Smooth muscle cell (in vitro differentiated cells): Measurements from ENCODE around the gene AP5Z1. TPM values are rescaled to one million over a fixed set of nuclear protein-coding genes. Genes with fewer than 3 reads are reported as not detected.

Experiments used
- DNase-seq: peaks from one replicate; lab custom pipeline; 2025; ENCODE audit not compliant: unreplicated experiment; lab: John Stamatoyannopoulos, UW
- H2AFZ ChIP-seq: fragments of 200-600 bp; sonication (generic); 2 replicates; pipeline ENCODE4 v1.6.0; 2016; ENCODE audit warnings: antibody characterized with exemption, low read depth, mild to moderate bottlenecking
- H3F3A ChIP-seq: fragments of 200-600 bp; sonication (generic); 2 replicates; pipeline ENCODE4 v1.6.0; 2017; ENCODE audit warnings: antibody characterized with exemption, low read depth
- H3K27ac ChIP-seq: fragments of 200-600 bp; sonication (generic); 2 replicates; pipeline ENCODE4 v1.5.1; 2016; ENCODE audit warnings: low read depth, mild to moderate bottlenecking
- H3K27me3 ChIP-seq: fragments of 200-600 bp; sonication (generic); 2 replicates; pipeline ENCODE4 v1.6.1; 2016; ENCODE audit warnings: low read depth, mild to moderate bottlenecking
- H3K36me3 ChIP-seq: fragments of 200-600 bp; sonication (generic); 2 replicates; pipeline ENCODE4 v1.5.1; 2016; ENCODE audit warnings: low read depth
- H3K4me1 ChIP-seq: fragments of 200-600 bp; sonication (generic); 2 replicates; pipeline ENCODE4 v1.5.1; 2016; ENCODE audit warnings: low read depth
- H3K4me2 ChIP-seq: fragments of 200-600 bp; sonication (generic); 2 replicates; pipeline ENCODE4 v1.6.0; 2016; ENCODE audit warnings: mild to moderate bottlenecking
- H3K4me3 ChIP-seq: fragments of 200-600 bp; sonication (generic); 2 replicates; pipeline ENCODE4 v1.5.1; 2016; ENCODE audit warnings: mild to moderate bottlenecking
- H3K79me2 ChIP-seq: fragments of 200-600 bp; sonication (generic); 2 replicates; pipeline ENCODE4 v1.6.0; 2016; ENCODE audit warnings: low read depth, mild to moderate bottlenecking
- H3K9ac ChIP-seq: fragments of 200-600 bp; sonication (generic); 2 replicates; pipeline ENCODE4 v1.6.0; 2016; ENCODE audit warnings: low read depth
- H3K9me3 ChIP-seq: fragments of 200-600 bp; sonication (generic); replicated peaks from 2 replicates; pipeline ENCODE4 v1.5.1; 2016; ENCODE audit warnings: low read depth
- H4K20me1 ChIP-seq: fragments of 200-600 bp; sonication (generic); 2 replicates; pipeline ENCODE4 v1.6.0; 2016; ENCODE audit warnings: low read depth
- CTCF ChIP-seq: fragments of 200-600 bp; sonication (generic); IDR thresholded peaks from 2 replicates; pipeline ENCODE4 v1.5.1; 2017; ENCODE audit warnings: borderline replicate concordance, mild to moderate bottlenecking, antibody characterized with exemption; ENCODE audit not compliant: insufficient read depth, poor library complexity, severe bottlenecking
- WGBS: methylation state at CpG from one replicate; pipeline ENCODE4 v1.1.7; 2016; ENCODE audit warnings: low lambda C conversion rate; 5-methylcytosine and 5-hydroxymethylcytosine counted together
- polyA plus RNA-seq: library from polyadenylated mRNA; unstranded; fragments of >200 nt; fragmentation: Nextera tagmentation; extraction: Ambion mirVana; gene quantifications from 2 replicates; pipeline ENCODE4 v1.2.1, GENCODE V29; 2016
- total RNA-seq: library from RNA; depleted of rRNA; stranded (reverse); fragments of >200 nt; gene quantifications from 2 replicates; pipeline ENCODE4 v1.2.3, GENCODE V29; 2014

AP5Z1 gene
- total and polyA plus RNA-seq, 2 experiments from 2014 or later: 16.6 to 37.6 TPM

GRCh38 chr7:4760952-4761351, 14.5 kb upstream of the AP5Z1 start:
- H3K9ac ChIP-seq: no peak overlapping the region
- H3K9me3 ChIP-seq: no peaks in the 10 kb centered on the region
- no peak for TF ChIP-seq CTCF
- peaks cover 8% of the 10 kb centered on the region for H4K20me1 ChIP-seq
- H3K4me2 ChIP-seq: no peak overlapping the region
- no peaks in the 10 kb centered on the region for H3K27me3 ChIP-seq
- H3F3A ChIP-seq: no peaks in the 10 kb centered on the region
- WGBS: 98% methylated on average over 26 of the region's 26 CpGs
- H3K79me2 ChIP-seq: no peaks in the 10 kb centered on the region
- no peak for DNase-seq
- H3K36me3 ChIP-seq: peaks cover 2% of the 10 kb centered on the region
- H3K27ac ChIP-seq: no peak overlapping the region
- H2AFZ ChIP-seq: no peak overlapping the region
- H3K4me3 ChIP-seq: no peak overlapping the region
- H3K4me1 ChIP-seq: no peaks in the 10 kb centered on the region

- Histone ChIP-seq H3K9ac (no peak overlapping the region), H3K4me1 (no peaks in the 10 kb centered on the region)
- 97% methylated on average over 50 of the region's 54 CpGs for whole genome bisulfite sequencing
Measured at GRCh38 chr7:4762121-4763055, 13.0 kb upstream of the AP5Z1 start.

GRCh38 chr7:4763091-4763793, 12.2 kb upstream of the AP5Z1 start:
- Histone ChIP-seq H3K27me3 (no peaks in the 10 kb centered on the region), H4K20me1 (peaks cover 12% of the 10 kb centered on the region), H3K9me3 (no peaks in the 10 kb centered on the region), H3K4me2 (no peak overlapping the region), H3K4me1 (no peaks in the 10 kb centered on the region), H3K27ac (no peak overlapping the region), H3K79me2 (no peaks in the 10 kb centered on the region), H3F3A (no peaks in the 10 kb centered on the region), H3K9ac (no peak overlapping the region), H3K36me3 (no peaks in the 10 kb centered on the region), H3K4me3 (no peak overlapping the region), H2AFZ (no peak overlapping the region)
- no peak for TF ChIP-seq CTCF
- WGBS: 98% methylated on average over 32 of the region's 32 CpGs
- no peak for DNase-seq

More at GRCh38 chr7:4762121-4763055, 13.0 kb upstream of the AP5Z1 start:
- H3K9me3 ChIP-seq: no peaks in the 10 kb centered on the region
- DNase-seq: no peak
- H3F3A ChIP-seq: no peaks in the 10 kb centered on the region
- H3K4me3 ChIP-seq: no peak overlapping the region
- H3K27ac ChIP-seq: no peak overlapping the region
- H4K20me1 ChIP-seq: peaks cover 12% of the 10 kb centered on the region
- no peaks in the 10 kb centered on the region for H3K79me2 ChIP-seq
- H3K27me3 ChIP-seq: no peaks in the 10 kb centered on the region
- H3K4me2 ChIP-seq: no peak overlapping the region
- no peak for TF ChIP-seq CTCF
- H2AFZ ChIP-seq: no peak overlapping the region
- no peaks in the 10 kb centered on the region for H3K36me3 ChIP-seq
